HEK293T (cell line): ENCODE data around the gene GPBAR1.

ENCODE experiments used
- ARNT ChIP-seq: fragments of 450-650 bp; IDR thresholded peaks from 2 replicates; pipeline ENCODE4 v1.6.1; 2017; ENCODE audit warnings: mild to moderate bottlenecking
- BHLHE40 ChIP-seq: fragments of 450-650 bp; IDR thresholded peaks from 2 replicates; pipeline ENCODE4 v1.6.1; 2016; ENCODE audit warnings: mild to moderate bottlenecking, moderate library complexity, borderline replicate concordance
- FOXA1 ChIP-seq: fragments of 450-650 bp; IDR thresholded peaks from 2 replicates; pipeline ENCODE4 v1.6.1; 2016; ENCODE audit warnings: mild to moderate bottlenecking
- FOXM1 ChIP-seq: fragments of 450-650 bp; IDR thresholded peaks from 2 replicates; pipeline ENCODE4 v1.6.1; 2017; ENCODE audit warnings: mild to moderate bottlenecking, borderline replicate concordance
- HDGF ChIP-seq: fragments of 450-650 bp; IDR thresholded peaks from 2 replicates; pipeline ENCODE4 v1.6.1; 2017; ENCODE audit warnings: antibody characterized with exemption, borderline replicate concordance
- NFRKB ChIP-seq: fragments of 450-650 bp; IDR thresholded peaks from 2 replicates; pipeline ENCODE4 v1.6.1; 2016; ENCODE audit warnings: mild to moderate bottlenecking, moderate library complexity
- SUZ12 ChIP-seq: fragments of 450-650 bp; IDR thresholded peaks from 2 replicates; pipeline ENCODE4 v1.6.1; 2016; ENCODE audit warnings: mild to moderate bottlenecking
- TARDBP ChIP-seq: fragments of 450-650 bp; IDR thresholded peaks from 2 replicates; pipeline ENCODE4 v1.6.1; 2016
- ZNF384 ChIP-seq: fragments of 450-650 bp; IDR thresholded peaks from 2 replicates; pipeline ENCODE4 v1.6.1; 2016

DNA sequence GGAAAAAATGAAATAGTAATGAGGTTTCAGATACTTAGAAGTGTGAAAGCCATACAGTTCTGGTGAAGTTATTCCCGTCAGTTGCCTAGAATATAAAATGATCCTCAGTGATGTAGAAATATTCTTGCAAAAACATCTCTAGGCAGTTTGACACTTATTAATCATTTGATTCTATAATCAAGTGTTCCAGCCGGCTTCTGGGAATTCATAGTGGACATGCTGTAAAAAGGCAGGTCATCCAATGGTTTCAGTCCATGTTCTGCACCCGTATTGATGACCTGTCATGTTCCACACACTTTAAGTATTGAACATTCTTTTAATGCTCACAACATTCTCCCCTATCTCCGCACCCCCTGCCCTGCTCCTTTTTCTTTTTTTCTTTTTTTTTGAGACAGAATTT is 24.0 kb upstream of the GPBAR1 start:
- TF ChIP-seq TARDBP (no peak), NFRKB (no peak), ZNF384 (no peak), HDGF (no peak), SUZ12 (no peak), BHLHE40 (no peak), ARNT (no peak), FOXM1 (no peak), FOXA1 (no peak)
